Epithelial cell of prostate (primary cell): ENCODE data around the gene UNK.

Experiments used
- DNase-seq: peaks from one replicate; pipeline ENCODE4 v3.0.0-alpha.2; 2011; ENCODE audit warnings: low read depth, low spot score
- H3K27ac ChIP-seq: fragments of 450-650 bp; 2 replicates; pipeline ENCODE4 v1.5.1; 2017; ENCODE audit warnings: mild to moderate bottlenecking

Gene UNK

DNA sequence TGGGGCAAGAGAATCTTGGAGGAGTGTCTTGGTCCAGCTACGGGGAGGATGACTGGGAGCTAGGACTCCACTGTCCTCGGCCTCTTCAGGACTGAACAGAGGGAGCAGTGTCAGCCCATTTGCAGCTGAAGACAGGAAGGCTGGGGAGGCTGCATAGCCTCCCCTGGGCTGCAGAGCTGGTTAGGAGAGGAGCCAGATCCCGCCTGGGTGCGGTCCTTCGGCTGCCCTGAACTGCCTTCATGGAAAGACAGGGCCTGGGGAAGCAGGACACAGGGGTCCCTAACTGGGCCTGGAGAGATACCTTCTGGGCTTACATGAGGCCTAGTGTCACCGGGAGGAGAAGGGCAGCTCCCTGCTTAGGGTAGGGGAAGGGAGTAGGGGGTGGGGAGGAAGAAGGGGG is 33.0 kb downstream of the UNK start:
- no peak overlapping the region for H3K27ac ChIP-seq
- no peak for DNase-seq

- DNase-seq, result no peak
- H3K27ac ChIP-seq, result no peak overlapping the region
Measured at GRCh38 chr17:75818326-75818885, 33.8 kb downstream of the UNK start.

GRCh38 chr17:75819116-75819515 is 34.5 kb downstream of the UNK start:
- DNase-seq, result no peak
- H3K27ac ChIP-seq, result no peak overlapping the region

DNA sequence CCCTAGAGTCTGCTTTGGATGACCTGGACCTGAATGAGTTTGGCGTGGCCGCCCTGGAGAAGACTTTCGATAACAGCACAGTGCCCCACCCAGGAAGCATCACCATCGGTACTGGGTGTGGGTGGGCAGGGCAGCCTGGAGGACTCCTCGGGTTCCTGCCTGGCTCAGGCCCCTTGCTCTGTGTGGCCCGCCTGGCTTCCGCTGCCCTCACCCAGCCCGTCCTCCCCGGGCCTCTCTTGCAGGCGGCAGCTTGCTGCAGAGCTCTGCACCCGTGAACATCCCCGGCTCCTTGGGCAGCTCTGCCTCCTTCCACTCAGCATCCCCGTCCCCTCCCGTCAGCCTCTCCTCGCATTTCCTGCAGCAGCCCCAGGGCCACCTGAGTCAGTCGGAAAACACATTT is 35.1 kb downstream of the UNK start:
- no peak overlapping the region for H3K27ac ChIP-seq
- no peak for DNase-seq

DNA sequence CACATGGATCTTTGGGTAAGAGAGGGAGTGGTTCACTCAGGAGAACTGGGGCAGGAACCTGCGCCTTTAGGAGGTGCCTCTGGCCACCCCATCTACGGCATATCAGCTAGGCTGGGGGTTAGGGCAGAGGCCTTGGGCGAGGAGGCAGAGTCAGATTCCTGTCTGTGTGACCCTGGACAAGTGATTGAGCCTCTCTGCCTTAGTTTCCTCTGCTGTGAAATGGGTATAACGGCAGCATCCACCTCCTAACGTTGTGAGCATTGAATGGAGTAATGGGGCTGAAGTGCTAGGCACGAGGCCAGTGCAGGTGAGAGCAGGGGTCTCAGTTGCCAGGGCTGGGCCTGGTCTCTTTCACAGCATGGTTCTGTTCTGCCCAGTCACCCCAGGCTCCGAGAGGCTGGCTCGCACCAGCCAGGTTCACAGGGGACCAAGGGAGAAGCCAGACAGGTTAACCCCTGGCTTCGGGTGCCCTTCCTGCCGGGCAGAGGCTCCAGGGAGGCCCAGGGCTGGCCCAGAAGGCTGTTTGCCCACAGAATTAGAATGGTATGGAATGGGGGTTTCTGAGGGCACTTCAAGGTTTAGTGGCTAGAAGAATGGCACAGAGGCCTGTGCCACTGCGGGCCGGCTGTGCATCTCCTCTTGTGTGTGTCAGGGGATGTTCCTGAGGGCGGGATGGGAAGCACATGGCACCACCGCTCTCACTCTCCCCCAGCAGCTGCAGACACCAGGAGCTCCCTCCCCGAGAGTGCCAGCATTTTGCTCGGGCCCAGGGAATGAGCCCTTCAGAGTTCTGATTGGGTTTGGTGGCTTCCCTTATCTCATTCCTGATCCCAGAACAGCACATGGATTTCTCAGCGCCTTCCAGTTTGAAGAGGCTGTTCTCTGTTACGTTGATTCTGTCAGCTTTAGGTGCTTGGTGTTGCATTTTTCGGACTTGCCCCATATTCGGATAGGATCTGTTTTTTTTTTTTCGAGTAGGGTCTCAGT is 35.8 kb downstream of the UNK start:
- no peak for DNase-seq
- no peak overlapping the region for H3K27ac ChIP-seq

- H3K27ac ChIP-seq, result no peak overlapping the region
- DNase-seq, result no peak
Measured at GRCh38 chr17:75821552-75821951, 36.9 kb downstream of the UNK start.

DNA sequence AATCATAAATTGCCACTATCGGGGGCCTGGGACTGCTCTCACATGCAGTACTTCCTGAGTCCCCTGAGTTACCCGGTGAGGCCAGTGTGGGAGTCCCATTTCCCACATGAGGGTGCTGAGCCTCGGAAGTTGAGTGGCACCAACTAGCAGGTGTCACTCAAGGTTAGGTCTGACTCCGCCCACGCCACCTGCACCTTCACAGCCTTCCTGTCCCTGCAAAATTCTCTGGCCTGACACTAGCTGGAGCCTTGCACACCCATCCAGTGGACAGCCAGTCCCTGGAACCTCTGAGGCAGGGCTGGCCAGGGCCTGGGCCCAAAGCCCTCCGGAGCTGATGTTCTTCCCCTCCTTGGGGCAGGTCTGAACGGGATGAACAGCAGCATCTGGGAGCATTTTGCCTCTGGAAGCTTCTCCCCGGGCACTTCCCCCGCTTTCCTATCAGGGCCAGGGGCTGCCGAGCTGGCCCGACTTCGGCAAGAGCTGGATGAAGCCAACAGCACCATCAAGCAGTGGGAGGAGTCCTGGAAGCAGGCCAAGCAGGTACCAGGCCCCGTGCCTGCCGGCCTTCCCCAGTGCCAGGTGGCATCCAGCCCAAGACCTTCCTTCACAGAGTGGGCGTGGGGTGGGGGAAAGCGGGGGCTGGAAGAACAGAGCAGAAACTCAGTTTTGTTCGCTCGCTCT is 37.7 kb downstream of the UNK start:
- no peak for DNase-seq
- H3K27ac ChIP-seq, result no peak overlapping the region

DNA sequence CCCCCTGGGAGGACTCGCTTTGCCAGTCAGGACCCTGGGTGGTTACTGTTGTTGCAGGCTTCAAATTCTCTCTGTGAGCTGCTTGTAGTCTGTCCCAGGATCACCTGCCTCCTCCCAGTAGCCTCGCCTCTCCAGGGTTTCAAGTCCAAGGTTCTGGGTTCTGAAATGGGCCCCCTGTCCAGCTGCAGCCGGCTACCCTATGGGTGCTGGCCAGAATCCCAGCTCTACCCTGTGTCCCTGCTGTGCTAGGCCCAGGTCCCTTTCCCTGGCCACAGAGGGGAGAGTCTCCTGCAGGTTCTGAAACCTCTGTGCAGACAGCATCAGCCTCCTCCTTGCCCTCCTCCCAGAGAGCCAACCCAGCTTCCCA is 38.2 kb downstream of the UNK start:
- no peak overlapping the region for H3K27ac ChIP-seq
- DNase-seq, result no peak

GRCh38 chr17:75823257-75824041 is 38.8 kb downstream of the UNK start:
- H3K27ac ChIP-seq, result no peak overlapping the region
- no peak for DNase-seq

DNA sequence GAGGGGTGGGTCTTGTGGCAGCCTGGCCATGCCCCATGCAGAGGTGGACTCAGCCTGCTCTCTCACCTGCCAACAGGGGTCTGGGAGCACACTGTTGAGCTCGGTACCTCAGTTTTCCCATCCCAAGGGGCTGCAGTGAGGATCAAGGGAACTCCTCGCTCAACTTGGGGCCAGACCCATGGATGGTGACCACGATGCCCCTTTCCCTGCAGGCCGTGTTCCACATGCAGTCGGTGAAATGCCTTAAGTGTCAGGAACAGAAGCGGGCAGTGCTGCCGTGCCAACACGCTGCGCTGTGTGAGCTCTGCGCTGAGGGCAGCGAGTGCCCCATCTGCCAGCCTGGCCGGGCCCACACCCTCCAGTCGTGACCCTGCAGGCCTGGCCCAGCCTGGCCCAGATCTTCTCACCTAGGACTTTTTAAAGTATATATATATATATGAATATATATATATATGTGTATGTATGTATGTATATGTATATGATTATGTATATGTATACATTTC is 39.5 kb downstream of the UNK start:
- H3K27ac ChIP-seq, result no peak overlapping the region
- DNase-seq, result no peak

DNA sequence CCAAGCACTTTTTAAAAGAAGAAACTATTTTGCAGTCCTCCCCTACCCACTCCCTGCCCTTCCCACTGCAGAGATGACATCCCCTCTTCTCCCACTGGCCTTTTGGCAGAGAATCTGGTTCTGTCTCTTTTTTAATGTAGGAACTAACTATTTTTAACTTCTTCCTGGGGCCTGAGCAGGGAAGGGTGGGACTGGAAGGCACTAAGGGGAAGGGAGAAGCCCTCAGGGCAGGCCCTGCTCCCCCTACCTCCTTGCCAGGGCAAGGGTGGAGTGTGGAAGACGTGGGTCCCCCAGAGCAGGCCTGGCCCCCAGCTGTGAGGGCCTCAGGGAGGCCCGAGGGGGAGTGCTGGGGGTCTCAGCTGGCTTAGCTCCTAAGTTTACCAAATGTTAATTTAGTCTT is 40.1 kb downstream of the UNK start:
- H3K27ac ChIP-seq, result no peak overlapping the region
- DNase-seq, result no peak

DNA sequence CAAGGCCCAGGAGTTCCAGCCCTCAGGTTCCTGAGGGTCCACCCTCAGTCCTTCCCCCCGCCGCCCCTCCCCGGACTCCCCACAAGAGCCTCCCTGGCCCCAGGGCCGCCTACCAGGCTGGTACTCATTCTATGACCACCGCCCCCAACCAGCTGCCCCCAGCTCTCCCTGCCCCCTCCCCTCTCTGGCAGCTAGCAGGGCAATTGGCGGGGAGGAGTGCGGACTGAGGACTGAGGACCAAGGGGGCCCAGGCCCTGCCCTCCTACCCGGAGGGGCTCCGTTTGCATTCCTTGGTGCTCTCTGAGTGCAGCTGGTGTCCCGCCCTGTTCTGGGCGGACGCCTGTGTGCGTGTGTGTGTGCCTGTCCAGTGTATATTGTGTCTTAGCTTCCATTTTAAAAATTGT is 40.5 kb downstream of the UNK start:
- DNase-seq, result no peak
- H3K27ac ChIP-seq, result no peak overlapping the region

DNA sequence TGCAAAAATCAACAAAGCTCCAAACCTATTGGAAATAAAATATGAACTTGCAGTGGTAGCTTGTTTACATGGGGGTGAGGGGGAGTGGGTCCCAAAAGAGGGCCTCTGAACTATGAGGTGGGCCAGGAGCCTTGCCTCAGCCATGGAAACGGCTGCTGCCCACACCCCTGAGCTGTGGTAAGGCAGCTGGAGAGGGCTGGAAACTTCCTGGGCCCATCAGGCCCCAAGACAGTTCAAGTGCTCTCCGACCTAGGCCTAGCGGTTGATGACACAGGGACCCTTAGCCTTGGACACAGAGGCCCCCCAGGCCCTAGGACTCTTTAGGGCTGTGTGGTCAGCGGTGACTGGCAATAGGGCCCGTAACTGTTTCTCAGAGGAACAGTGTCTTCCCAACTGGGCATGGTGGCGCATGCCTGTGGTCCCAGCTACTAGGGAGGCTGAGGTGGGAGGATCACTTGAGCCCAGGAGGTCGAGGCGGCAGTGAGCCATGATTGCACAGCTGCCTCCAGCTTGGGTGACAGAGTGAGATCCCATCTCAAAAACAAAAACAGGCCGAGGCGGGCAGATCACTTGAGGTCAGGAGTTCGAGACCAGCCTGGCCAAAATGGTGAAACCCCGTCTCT is 41.3 kb downstream of the UNK start:
- H3K27ac ChIP-seq, result no peak overlapping the region
- DNase-seq, result no peak

- no peak for DNase-seq
- no peak overlapping the region for H3K27ac ChIP-seq
Measured at GRCh38 chr17:75826561-75827307, 42.1 kb downstream of the UNK start.

DNA sequence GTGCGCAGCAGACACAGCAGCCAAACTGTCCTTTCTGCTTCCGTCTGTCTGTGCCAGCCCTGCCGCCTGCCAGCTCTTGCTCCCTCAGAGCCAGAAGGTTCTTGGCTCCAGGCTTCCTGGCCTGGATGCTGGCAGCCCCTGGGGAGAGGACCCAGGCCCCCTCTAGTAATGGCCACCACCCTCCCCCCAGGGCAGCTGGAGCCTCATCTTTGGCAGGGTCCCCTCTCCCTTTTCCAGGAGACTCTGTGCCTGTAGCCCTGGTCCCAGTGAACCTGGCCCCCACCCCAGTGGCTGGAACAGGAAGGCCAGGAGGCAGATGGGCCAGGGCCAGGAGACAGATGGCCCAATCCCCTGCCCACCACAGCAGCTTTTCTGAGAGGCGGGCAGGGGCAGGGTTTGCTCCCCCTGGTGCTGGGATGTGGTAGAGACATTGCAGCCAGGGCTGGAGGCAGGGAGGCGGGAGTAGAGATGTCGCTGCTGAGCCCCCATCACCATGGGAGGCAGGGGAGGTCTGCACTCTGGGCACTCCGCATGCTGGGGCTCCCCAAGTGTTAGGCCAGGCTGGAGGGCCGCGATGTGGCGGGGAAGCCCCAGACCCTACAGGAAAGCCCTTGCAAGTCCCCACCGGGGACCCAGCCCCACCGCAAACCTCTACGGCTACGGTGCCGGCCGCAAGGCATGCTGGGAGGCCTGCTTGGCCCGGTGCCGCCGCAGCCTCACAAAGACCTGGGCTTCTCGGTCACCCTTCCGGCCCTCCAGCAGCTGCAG is 42.9 kb downstream of the UNK start:
- H3K27ac ChIP-seq, result no peak overlapping the region
- no peak for DNase-seq

DNA sequence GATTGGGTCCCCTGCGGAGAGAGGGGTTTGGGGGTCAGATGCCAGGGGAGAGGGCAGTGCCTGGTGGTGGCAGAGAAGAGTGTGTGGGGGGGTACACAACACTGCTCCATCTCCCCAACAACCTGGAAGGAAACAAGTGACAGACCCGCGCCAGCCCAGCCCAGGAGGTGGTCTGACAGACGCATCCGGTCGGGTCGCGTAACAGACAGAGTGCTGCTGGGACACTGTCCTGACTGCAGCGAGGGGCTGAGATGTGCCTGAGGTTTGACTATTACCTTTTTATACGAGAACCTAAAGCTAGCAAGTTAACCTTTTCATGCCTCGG is 43.4 kb downstream of the UNK start:
- no peak for DNase-seq
- H3K27ac ChIP-seq, result no peak overlapping the region

DNA sequence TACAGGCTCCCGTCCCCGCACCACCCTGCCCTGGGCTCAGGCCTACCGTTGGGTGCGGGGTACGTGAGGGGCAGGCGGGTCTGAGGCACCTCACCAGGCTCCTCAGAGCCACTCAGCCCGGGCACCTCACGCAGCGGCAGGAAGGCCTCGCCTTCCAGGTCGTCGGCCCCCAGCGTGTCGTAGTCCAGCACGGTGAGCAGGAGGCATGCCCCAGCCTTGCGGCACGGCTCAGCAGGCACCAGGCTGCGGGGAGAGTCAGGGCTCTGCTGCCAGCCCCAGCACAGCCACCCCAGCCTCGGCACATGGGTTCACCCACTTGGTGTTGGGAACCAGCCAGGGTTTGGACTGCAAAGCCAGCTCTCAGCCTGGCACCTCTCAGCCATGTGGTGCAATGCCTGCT is 44.1 kb downstream of the UNK start:
- H3K27ac ChIP-seq, result no peak overlapping the region
- DNase-seq, result no peak

- no peak overlapping the region for H3K27ac ChIP-seq
- DNase-seq, result no peak
Measured at GRCh38 chr17:75829747-75830146, 45.1 kb downstream of the UNK start.
